Heart left ventricle (tissue), 16 donors: ENCODE results near the gene ORC6. TPM values are rescaled to one million over a fixed set of nuclear protein-coding genes. Genes with fewer than 3 reads are reported as not detected.

Experiments
- ATAC-seq, 4 donors: fragments of 200-7000 bp; cut with Tn5 transposase; one replicate each; pipeline ENCODE4 v1.9.1; 2020 to 2022; ENCODE audit warnings: moderate library complexity in 4 of 4, mild to moderate bottlenecking in 3 of 4, moderate number of reproducible peaks in 1 of 4
- DNase-seq, 5 donors: peaks; one replicate each; pipeline ENCODE4 v3.0.0-alpha.2; 2020
- H3K27ac ChIP-seq, 12 donors: fragments of 200-600 bp; sonication (generic) in 4 of 12; one replicate each; pipeline versions ENCODE4 v1.5.0 to v1.8.0; 2016 to 2022; ENCODE audit warnings: mild to moderate bottlenecking in 2 of 12
- H3K27me3 ChIP-seq, 9 donors: fragments of 200-600 bp; sonication (generic) in 2 of 9; one replicate each; pipeline versions ENCODE4 v1.5.1 to v1.8.0; 2016 to 2022; ENCODE audit warnings: mild to moderate bottlenecking in 3 of 9
- H3K36me3 ChIP-seq, 9 donors: fragments of 200-600 bp; sonication (generic) in 2 of 9; one replicate each; pipeline versions ENCODE4 v1.5.0 to v1.8.0; 2018 to 2022; ENCODE audit warnings: mild to moderate bottlenecking in 2 of 9
- H3K4me1 ChIP-seq, 12 donors: fragments of 200-600 bp; sonication (generic) in 4 of 12; one replicate each; pipeline versions ENCODE4 v1.5.0 to v1.8.0; 2016 to 2022; ENCODE audit warnings: mild to moderate bottlenecking in 3 of 12
- H3K4me3 ChIP-seq, 12 donors: fragments of 200-600 bp; sonication (generic) in 4 of 12; one replicate each; pipeline versions ENCODE4 v1.5.0 to v1.8.0; 2017 to 2022; ENCODE audit warnings: mild to moderate bottlenecking in 9 of 12, moderate library complexity in 4 of 12
- H3K9me3 ChIP-seq, 12 donors: fragments of 200-600 bp; sonication (generic) in 4 of 12; one replicate each; pipeline versions ENCODE4 v1.5.0 to v1.8.0; 2016 to 2022; ENCODE audit warnings: mild to moderate bottlenecking in 1 of 12
- POLR2A ChIP-seq, 2 donors: fragments of 450-650 bp; IDR thresholded peaks; one replicate each; pipeline ENCODE4 v1.6.1; 2017; ENCODE audit warnings: antibody characterized with exemption in 2 of 2, mild to moderate bottlenecking in 2 of 2, moderate library complexity in 2 of 2
- WGBS, 4 donors: extraction: QIAGEN DNeasy Blood & Tissue Kit in 2 of 4; methylation state at CpG; one replicate each; pipeline versions ENCODE4 v1.1.5 to v1.1.7; 2013 to 2018; 5-methylcytosine and 5-hydroxymethylcytosine counted together
- intact Hi-C, 10 donors: fragments of 100-400 bp; cut with DNase I; formaldehyde crosslinking; loops; one replicate each; pipeline versions ENCODE4 v1.11.1 to v1.14.2; 2022
- polyA plus RNA-seq, 2 donors: library from polyadenylated mRNA; stranded (reverse); fragments of 200-250 nt; gene quantifications; one replicate each; pipeline ENCODE4 v1.2.3, GENCODE V29; 2013
- total RNA-seq, 9 donors: library from RNA; depleted of rRNA in 2 of 9; stranded (reverse); fragments of >200 nt in 2 of 9; fragmentation: NEBNext Ultra II Directional in 3 of 9; extraction: Animal tissue kit (Norgen Biotek cat#: 25700) in 3 of 9; gene quantifications; one replicate each; pipeline versions ENCODE4 v1.1.0 to v1.2.4, GENCODE V29; 2016 to 2023
- TF ChIP-seq, protein P1 (sequence below), 12 donors: fragments of 200-600 bp; sonication (generic) in 4 of 12; IDR thresholded peaks; one replicate each; pipeline versions ENCODE4 v1.5.0 to v1.8.0; 2018 to 2022; ENCODE audit warnings: antibody characterized with exemption in 12 of 12, mild to moderate bottlenecking in 5 of 12
- donor health status: ischemic (EF 13 %, LVEDD 7.1; RV severe dilation, severe dysfunction).
- donor health status: healthy with polysubstance abuse.
- donor health status: DM: no; HTN: yes; CAD: no.
- donor health status: DM: no; HTN: no; CAD: no.
- donor health status: ischemic (EF 25% LVEDD 6.9; RV normal size, moderate dysfunction).
- donor health status: ischemic (EF 25% LVEDD 5.7; RV mildly dilated, moderate dysfunction).
- donor health status: healthy.
- donor health status: DM: yes; HTN: yes; CAD: no.
- donor health status: ischemic (EF 35%, LVEDD 5.7; RV mildly dilated, moderate dysfunction).
- donor health status: nonischemic (EF 11% LVEDD 7.7; RV severe dilation, severe dysfunction).
- donor health status: DM: yes; HTN: yes; CAD: no.
- donor health status: PGD.
- donor health status: ischemic (EF 29% LVEDD 5.4; RV normal size, mild dysfunction).
- donor health status: nonischemic (EF 23%, LVEDD 6.1; RV moderate dilation, normal function).

The ORC6 gene
- total and polyA plus RNA-seq, 11 donors = 1.3 to 4.3 (median 2.5) TPM

DNA sequence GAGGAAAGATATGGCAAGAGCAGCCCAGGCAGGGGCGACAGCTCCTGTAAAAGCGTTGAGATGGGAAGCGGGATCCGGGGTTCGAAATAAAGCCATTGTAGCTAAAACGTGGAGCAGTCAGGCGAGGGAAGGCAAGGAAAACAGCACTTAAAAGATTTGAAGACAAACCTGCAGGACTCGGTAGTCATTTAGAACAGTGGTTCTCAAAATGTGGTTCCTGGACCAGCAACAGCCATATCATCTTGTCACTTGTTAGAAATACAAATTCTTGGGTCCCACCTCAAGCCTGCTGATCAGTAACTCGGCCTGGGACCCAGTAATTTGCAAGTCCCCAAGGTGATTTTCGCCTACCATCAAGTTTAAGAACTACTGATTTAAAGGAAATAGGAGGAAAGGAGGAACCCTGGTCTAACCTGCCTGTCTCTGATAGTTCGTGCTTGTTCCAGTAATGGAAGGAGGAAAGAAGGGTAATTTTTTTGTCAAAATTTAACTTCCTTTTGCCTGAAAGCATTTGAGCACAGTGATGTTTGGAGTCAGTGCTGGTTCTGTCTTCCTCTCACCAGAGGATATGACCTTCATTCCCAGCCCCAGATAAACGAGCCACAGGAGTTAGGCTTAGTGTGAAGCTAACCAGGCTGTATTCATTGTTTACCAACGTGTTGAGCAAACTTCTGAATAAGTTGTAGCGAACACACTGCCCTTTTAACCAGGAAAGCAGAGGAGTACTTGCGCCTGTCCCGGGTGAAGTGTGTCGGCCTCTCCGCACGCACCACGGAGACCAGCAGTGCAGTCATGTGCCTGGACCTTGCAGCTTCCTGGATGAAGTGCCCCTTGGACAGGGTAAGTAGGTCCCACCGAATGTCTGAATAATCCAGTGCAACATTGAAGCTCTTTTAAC, 1.1 kb downstream of the ORC6 start:
- intact Hi-C loops = loop anchor here in 4 of 10 donors (10.0 kb wide), 3 partner anchors 54 to 114 kb away; partner anchors contain the start of gene MYLK3 (in 2 of the 4)
- no peaks in the 10 kb centered on the region for H3K9me3 ChIP-seq
- peak overlapping the region in 11 of 12 donors; percentile 73 to 97 (median 87) for H3K4me3 ChIP-seq
- H3K27ac ChIP-seq = peak overlapping the region in 10 of 12 donors; percentile 0 to 97 (median 92)
- no peak for TF ChIP-seq POLR2A (IDR thresholded peaks at IDR 0.05)
- TF ChIP-seq, protein P1, sequence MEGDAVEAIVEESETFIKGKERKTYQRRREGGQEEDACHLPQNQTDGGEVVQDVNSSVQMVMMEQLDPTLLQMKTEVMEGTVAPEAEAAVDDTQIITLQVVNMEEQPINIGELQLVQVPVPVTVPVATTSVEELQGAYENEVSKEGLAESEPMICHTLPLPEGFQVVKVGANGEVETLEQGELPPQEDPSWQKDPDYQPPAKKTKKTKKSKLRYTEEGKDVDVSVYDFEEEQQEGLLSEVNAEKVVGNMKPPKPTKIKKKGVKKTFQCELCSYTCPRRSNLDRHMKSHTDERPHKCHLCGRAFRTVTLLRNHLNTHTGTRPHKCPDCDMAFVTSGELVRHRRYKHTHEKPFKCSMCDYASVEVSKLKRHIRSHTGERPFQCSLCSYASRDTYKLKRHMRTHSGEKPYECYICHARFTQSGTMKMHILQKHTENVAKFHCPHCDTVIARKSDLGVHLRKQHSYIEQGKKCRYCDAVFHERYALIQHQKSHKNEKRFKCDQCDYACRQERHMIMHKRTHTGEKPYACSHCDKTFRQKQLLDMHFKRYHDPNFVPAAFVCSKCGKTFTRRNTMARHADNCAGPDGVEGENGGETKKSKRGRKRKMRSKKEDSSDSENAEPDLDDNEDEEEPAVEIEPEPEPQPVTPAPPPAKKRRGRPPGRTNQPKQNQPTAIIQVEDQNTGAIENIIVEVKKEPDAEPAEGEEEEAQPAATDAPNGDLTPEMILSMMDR (IDR thresholded peaks at IDR 0.05) = no peak
- no peaks in the 10 kb centered on the region for H3K36me3 ChIP-seq
- 12 to 15% (median 15%) methylated on average over 21 of the region's 21 CpGs for WGBS, 4 donors
- ATAC-seq = no peak
- H3K4me1 ChIP-seq = peaks cover 0 to 50% (median 29%) of the 10 kb centered on the region in 12 donors
- DNase-seq = no peak
- H3K27me3 ChIP-seq = no peaks in the 10 kb centered on the region

DNA sequence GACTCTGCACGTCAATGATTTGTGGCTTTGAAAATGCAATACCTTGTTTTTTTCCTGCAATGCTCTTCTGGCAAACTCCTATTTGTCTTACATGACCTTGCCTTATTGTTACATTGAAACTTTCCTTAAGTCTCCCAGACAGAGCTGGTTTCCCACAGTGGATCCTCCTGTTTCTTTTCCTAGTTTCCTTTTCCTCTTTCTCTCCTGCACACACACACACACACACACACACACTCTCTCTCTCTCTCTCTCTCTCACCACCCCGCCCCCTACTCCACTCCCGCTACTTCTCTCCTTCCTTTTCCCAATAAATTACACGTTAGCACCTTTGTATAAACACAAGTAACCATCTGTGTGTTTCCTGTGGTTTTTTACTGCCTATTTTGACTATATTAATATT, 2.3 kb downstream of the ORC6 start:
- intact Hi-C loops = loop anchor here in 4 of 10 donors (10.0 kb wide), 3 partner anchors 53 to 113 kb away; partner anchors contain the start of gene MYLK3 (in 2 of the 4)
- Histone ChIP-seq H3K36me3 (no peaks in the 10 kb centered on the region), H3K27me3 (no peaks in the 10 kb centered on the region), H3K27ac (no peak overlapping the region), H3K9me3 (no peaks in the 10 kb centered on the region), H3K4me1 (peaks cover 0 to 45% (median 28%) of the 10 kb centered on the region in 12 donors), H3K4me3 (no peak overlapping the region)
- TF ChIP-seq, protein P1 (IDR thresholded peaks at IDR 0.05) = no peak
- no peak for TF ChIP-seq POLR2A (IDR thresholded peaks at IDR 0.05)
- WGBS, 4 donors = 58 to 68% (median 62%) methylated on average over 4 of the region's 4 CpGs
- no peak for DNase-seq
- no peak for ATAC-seq

DNA sequence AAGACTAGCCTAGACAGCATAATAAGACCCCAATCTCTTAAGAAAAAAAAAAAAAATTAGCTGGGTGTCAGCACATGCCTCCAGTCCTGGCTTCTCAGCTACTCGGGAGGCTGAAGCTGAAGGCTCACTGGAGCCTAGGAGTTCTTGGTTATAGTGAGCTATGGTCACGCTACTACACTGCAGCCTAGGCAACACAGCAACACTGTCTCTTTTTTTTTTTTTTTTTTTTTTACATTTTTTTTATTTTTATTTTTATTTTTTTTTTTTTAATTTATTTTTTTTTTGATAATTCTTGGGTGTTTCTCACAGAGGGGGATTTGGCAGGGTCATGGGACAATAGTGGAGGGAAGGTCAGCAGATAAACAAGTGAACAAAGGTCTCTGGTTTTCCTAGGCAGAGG, 4.1 kb downstream of the ORC6 start:
- ATAC-seq (no peak), DNase-seq (no peak)
- TF ChIP-seq, protein P1 (IDR thresholded peaks at IDR 0.05) = no peak
- TF ChIP-seq POLR2A (IDR thresholded peaks at IDR 0.05) = no peak
- Histone ChIP-seq H3K4me3 (no peak overlapping the region), H3K9me3 (no peaks in the 10 kb centered on the region), H3K36me3 (no peaks in the 10 kb centered on the region), H3K27me3 (no peaks in the 10 kb centered on the region), H3K27ac (no peak overlapping the region), H3K4me1 (peaks cover 0 to 36% (median 15%) of the 10 kb centered on the region in 12 donors)
- 84 to 94% (median 92%) methylated on average over 2 of the region's 2 CpGs for WGBS, 4 donors
- intact Hi-C loops = loop anchor here in 4 of 10 donors (10.0 kb wide), 3 partner anchors 51 to 111 kb away; partner anchors contain the start of gene MYLK3 (in 2 of the 4)

DNA sequence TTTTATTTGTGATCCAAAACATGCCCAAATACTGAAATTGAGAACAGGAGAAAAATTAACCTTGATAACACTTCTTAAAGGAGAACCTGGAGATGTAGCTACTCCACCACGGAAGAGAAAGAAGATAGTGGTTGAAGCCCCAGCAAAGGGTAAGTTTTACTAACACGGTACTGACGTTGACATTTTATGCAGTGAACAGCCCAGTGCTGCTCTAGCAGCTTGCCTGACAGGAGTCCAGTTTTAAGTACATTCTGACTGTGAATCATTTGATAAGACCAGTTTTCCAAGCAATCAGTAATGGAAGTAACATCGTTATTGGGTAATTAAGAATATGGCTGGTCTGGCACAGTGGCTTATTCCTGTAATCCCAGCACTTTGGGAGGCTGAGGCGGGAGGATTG, 6.5 kb downstream of the ORC6 start:
- TF ChIP-seq POLR2A (IDR thresholded peaks at IDR 0.05) = no peak
- TF ChIP-seq, protein P1 (IDR thresholded peaks at IDR 0.05) = no peak
- no peaks in the 10 kb centered on the region for H3K9me3 ChIP-seq
- no peak for DNase-seq
- intact Hi-C loops = loop anchor here in 5 of 10 donors (5.0 to 10.0 kb wide), 4 partner anchors 49 to 109 kb away; partner anchors contain the start of gene MYLK3 (in 3 of the 5)
- H3K4me1 ChIP-seq = peaks cover 0 to 26% (median 6%) of the 10 kb centered on the region in 12 donors
- WGBS, 4 donors = 54 to 68% (median 61%) methylated on average over 5 of the region's 5 CpGs
- no peak overlapping the region for H3K4me3 ChIP-seq
- H3K27ac ChIP-seq = peak overlapping the region in 8 of 12 donors; percentile 19 to 60 (median 52)
- no peaks in the 10 kb centered on the region for H3K27me3 ChIP-seq
- ATAC-seq = peak in 3 of 4 donors; percentile 15 to 35 (median 30)
- H3K36me3 ChIP-seq = peaks cover 0 to 3% (median 0%) of the 10 kb centered on the region in 9 donors
